HuH-7 (cell line): ENCODE measurements around the gene GXYLT1.
"Not testable (repeated sequence)": the region's sequence is repeated elsewhere in the genome, so short reads cannot be mapped to it uniquely, and the experiment has no call there.

Source experiments
- DNase-seq: peaks from one replicate; pipeline ENCODE4 v3.0.0; 2011; ENCODE audit warnings: low spot score

The GXYLT1 gene

GRCh38 chr12:42097971-42098370, 46.7 kb downstream of the GXYLT1 start:
- DNase-seq, result no peak

DNA sequence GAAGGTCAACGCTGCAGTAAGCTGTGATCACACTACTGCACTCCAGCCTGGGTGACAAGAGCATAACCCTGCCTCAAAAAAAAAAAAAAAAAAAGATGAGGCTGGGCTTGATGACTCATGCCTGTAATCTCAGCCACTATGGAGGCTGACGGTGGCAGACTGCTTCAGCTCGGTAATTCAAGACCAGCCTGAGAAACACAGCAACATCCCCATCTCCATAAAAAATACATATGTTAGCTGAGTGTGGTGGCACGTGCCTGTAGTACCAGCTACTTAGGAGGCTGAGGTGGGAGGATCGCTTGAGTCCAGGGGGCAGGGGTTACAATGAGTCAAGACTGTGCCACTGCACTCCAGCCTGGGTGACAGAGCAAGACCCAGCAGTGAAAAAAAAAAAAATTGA, 50.4 kb downstream of the GXYLT1 start:
- DNase-seq, result no peak

DNA sequence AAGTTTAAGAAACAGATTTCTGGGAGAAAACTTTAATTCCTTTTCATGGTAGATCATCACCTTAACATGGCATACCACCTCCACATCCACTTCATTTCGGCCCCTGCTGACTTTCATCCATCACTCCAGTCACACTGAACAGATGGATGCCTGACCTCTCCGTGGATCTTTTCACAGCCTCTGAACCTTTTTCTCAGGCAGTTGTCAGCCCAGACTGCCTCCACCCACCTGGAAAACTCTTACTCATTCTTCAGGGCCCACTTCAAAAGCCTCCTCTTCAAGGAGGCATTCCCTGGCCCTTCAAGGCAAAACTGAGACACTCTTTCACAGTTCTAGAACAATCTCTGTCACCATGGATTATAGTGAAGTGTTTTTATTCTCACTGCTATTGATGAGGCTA, 52.9 kb downstream of the GXYLT1 start:
- no peak for DNase-seq

- DNase-seq, result no peak
Measured at GRCh38 chr12:42090899-42091298, 53.8 kb downstream of the GXYLT1 start.

DNA sequence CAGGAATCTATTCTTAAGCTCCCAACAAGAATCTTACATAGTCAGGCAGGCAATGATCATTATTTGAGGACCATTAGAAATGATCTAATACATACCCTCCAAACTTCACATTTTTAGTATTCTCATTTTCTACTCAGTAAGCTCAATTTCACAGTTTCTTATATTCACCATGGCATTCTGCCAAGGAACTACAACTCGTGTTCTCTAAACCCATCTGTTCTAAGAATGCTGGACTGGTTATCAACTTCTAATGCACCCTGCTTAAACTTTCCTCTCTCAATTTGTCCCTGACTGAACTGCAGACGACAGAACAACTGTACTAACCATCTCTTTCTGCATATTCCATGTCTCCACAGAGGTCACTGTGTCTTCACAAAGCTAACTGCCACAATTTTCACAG, 58.6 kb downstream of the GXYLT1 start:
- DNase-seq, result no peak

- no peak for DNase-seq
Measured at GRCh38 chr12:42085594-42085993, 59.1 kb downstream of the GXYLT1 start.

DNA sequence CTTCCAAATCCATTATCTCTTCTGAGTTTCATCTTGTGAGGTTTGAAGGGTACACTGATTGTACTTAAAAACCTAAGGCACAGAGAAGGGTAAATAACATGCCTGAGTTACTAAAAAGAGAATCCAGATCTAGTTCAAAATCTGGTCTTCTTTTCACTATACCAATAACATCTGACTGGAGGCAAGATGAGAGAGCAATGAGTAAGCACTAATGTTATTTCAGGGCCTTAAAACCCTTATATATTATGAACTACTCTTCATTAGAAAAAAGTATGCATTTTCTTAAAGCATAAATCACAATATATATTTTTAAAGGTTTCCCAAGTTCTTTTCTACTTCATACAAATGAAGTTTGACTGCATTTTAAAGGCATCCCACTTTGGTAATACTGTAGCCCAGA, 60.2 kb downstream of the GXYLT1 start:
- no peak for DNase-seq

DNA sequence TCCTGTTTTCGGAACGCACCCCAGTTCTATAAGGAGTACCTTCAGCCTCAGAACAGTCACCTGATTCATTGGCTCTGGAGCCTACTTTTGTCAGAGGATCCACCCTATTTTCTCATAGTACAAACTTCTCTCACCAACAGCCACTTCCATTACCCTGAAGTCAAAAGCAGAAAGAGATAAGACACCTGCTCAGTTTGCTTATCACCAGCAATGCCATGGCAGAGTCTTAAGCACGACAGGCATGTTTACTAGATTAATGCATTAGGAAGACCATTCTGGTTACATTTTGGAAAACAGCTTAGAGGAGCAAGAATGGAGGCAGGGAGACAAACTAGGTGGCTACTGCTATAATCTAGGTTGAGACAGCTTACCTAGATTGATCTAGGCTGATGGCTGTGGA, 67.7 kb downstream of the GXYLT1 start:
- DNase-seq, result no peak

- no peak for DNase-seq
Measured at GRCh38 chr12:42070036-42070435, 74.6 kb downstream of the GXYLT1 start.

DNA sequence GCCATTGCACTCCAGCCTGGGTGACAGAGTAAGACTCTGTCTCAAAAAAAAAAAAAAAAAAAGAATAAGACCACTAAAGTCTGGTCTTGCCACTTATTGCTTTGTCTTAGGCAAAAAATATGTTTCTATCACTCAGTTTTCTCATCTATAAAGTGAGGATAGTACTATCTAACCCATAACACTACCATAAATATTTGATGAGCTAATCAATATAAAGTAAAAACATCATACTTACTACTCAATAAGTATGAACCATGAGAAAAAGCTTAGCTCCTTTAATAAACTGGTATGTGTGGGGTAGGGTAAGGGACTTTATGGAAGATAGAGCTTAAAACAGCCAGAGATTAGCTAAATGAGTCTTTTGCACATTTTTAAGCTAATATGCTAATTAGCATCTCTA, 85.5 kb downstream of the GXYLT1 start:
- DNase-seq, result no peak

DNA sequence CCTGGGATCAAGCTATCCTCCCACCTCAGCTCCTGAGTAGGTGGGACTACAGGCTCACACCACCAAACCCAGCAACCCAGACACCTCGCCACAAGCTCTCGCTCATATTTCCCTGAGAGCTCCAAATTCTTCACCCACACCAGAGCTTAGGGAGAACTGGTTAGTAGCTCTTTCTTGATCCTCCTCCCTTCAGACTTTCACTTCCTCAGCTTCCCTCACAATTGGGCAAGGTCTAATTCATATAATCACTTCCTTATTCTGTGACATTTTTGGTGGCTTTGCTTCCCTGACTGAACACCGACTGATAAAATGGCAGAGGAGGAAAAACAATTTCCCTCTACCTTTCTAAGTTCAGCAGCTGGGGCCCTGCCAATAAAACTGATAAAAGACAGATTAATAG, 88.5 kb downstream of the GXYLT1 start:
- no peak for DNase-seq

- no peak for DNase-seq
Measured at GRCh38 chr12:42053456-42053855, 91.2 kb downstream of the GXYLT1 start.

DNA sequence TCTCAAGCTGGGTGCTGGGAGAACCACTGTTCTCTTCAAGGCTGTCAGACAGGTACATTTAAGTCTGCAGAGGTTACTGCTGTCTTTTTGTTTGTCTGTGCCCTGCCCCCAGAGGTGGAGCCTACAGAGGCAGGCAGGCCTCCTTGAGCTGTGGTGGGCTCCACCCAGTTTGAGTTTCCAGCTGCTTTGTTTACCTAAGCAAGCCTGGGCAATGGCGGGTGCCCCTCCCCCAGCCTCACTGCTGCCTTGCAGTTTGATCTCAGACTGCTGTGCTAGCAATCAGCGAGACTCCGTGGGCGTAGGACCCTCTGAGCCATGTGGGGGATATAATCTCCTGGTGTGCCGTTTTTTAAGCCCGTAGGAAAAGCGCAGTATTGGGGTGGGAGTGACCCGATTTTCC, 95.7 kb downstream of the GXYLT1 start:
- DNase-seq, result not testable (repeated sequence)

DNA sequence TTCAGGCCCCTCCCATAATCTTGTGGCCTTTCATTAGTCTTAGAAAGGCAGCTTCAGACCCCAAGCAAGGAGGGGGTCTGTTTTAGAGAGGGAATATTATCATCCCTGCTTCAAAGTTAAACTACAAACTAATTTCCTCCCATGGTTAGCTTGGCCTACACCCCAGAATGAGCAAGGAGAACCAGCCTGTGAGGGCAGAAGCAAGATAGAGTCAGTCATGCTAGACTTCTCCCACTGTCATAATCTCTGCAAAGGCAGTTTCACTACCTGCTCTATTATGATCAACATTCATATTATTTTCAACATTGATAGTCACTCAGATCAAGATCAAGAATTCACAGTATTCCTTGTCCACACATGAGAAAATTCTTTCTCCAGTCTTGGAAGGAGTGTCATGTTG, 105.1 kb downstream of the GXYLT1 start:
- no peak for DNase-seq

DNA sequence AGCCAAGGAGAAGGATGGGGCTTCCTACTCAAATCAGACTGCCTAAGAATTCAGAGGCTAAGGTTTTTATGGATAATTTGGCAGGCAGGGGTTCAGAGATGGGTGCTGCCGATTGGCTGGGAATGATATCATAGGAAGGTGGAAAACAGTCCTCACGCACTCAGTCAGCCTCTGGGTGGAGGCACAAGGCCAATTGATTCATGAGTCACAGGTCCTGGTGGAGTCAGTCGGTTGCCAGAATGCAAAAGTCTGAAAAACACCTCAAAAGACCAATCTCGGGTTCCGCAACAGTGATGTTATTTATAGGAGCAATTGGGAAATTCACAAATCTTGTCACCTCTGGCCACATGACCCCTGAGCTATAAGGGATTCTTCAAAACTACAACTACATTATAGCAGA, 105.5 kb downstream of the GXYLT1 start:
- DNase-seq, result no peak

GRCh38 chr12:42031847-42032564, 112.7 kb downstream of the GXYLT1 start:
- DNase-seq, result no peak
